Left ventricle myocardium inferior (tissue), 1 donor: Measurements from ENCODE around the gene GPC6. TPM values are rescaled to one million over a fixed set of nuclear protein-coding genes. Genes with fewer than 3 reads are reported as not detected.

Experiments
- DNase-seq: peaks from one replicate; pipeline ENCODE4 v3.0.0-alpha.2; 2020
- H3K27ac ChIP-seq: fragments of 200-600 bp; replicated peaks from 2 replicates; pipeline ENCODE4 v1.8.0; 2021
- H3K27me3 ChIP-seq: fragments of 200-600 bp; 2 replicates; pipeline ENCODE4 v1.8.0; 2021; ENCODE audit warnings: low read depth
- H3K36me3 ChIP-seq: fragments of 200-600 bp; 2 replicates; pipeline ENCODE4 v1.8.0; 2021
- H3K4me1 ChIP-seq: fragments of 200-600 bp; 2 replicates; pipeline ENCODE4 v1.8.0; 2021
- H3K4me3 ChIP-seq: fragments of 200-600 bp; 2 replicates; pipeline ENCODE4 v1.8.0; 2021; ENCODE audit warnings: mild to moderate bottlenecking, moderate library complexity
- H3K9me3 ChIP-seq: fragments of 200-600 bp; replicated peaks from 2 replicates; pipeline ENCODE4 v1.8.0; 2021
- intact Hi-C: fragments of 100-400 bp; cut with micrococcal nuclease; formaldehyde crosslinking; loops from one replicate; pipeline ENCODE4 v1.11.0; 2022
- total RNA-seq: library from RNA; stranded (reverse); fragmentation: NEBNext Ultra II Directional; extraction: Animal tissue kit (Norgen Biotek cat#: 25700); gene quantifications from one replicate; pipeline ENCODE4 v1.2.1, GENCODE V29; 2021
- TF ChIP-seq, protein P1 (sequence below): fragments of 200-600 bp; IDR thresholded peaks from 2 replicates; pipeline ENCODE4 v1.8.0; 2021; ENCODE audit warnings: antibody characterized with exemption, mild to moderate bottlenecking, borderline replicate concordance
- donor health status: DM: no; HTN: yes; CAD: no; lungs with severe emphysema.

The GPC6 gene
- total RNA-seq, 1 donor from 2014 or later: 1.8 TPM

DNA sequence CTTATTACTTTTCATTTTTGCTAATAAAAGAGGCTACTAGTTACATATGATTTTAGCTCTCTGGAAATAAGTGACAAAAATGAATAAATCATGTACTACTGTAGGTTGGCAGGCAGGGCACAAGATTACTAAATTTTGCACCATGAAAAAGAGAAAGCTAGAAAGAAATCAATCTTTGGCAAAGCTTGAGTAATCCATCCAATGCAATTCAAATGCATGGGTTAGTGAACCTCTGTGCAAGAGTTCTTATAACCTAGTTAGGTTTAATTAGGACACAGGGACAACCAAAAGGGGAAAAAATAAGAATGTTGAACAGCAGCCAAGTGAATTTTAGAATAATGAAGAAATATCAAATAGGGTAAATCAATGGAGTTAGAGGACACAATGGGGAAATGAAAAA is 947.4 kb downstream of the GPC6 start:
- H3K4me3 ChIP-seq: no peak overlapping the region
- no peak for DNase-seq
- TF ChIP-seq, protein P1, sequence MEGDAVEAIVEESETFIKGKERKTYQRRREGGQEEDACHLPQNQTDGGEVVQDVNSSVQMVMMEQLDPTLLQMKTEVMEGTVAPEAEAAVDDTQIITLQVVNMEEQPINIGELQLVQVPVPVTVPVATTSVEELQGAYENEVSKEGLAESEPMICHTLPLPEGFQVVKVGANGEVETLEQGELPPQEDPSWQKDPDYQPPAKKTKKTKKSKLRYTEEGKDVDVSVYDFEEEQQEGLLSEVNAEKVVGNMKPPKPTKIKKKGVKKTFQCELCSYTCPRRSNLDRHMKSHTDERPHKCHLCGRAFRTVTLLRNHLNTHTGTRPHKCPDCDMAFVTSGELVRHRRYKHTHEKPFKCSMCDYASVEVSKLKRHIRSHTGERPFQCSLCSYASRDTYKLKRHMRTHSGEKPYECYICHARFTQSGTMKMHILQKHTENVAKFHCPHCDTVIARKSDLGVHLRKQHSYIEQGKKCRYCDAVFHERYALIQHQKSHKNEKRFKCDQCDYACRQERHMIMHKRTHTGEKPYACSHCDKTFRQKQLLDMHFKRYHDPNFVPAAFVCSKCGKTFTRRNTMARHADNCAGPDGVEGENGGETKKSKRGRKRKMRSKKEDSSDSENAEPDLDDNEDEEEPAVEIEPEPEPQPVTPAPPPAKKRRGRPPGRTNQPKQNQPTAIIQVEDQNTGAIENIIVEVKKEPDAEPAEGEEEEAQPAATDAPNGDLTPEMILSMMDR: no peak
- H3K4me1 ChIP-seq: peaks cover 5% of the 10 kb centered on the region
- intact Hi-C loops: no loop called here
- no peaks in the 10 kb centered on the region for H3K27me3 ChIP-seq
- no peaks in the 10 kb centered on the region for H3K9me3 ChIP-seq
- H3K27ac ChIP-seq: no peak overlapping the region
- no peaks in the 10 kb centered on the region for H3K36me3 ChIP-seq

DNA sequence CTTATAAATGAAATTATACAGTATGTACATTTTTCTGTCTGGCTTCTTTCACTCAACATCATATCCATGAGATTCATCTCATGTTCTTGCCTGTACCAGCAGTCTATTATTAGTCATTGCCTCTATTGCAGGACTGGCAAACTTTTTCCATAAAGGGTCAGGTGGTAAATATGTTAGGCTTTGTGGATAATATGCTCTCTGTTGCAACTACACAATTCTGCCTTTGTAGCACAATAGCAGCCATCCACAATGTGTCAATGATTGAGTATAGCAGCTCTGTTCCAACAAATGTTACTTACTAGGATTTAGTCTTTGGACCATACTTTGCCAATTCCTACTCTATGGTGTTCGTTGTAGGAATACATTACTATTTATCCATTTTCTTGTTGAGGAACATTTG is 948.5 kb downstream of the GPC6 start:
- H3K4me3 ChIP-seq: no peak overlapping the region
- DNase-seq: no peak
- peaks cover 2% of the 10 kb centered on the region for H3K4me1 ChIP-seq
- intact Hi-C loops: no loop called here
- H3K9me3 ChIP-seq: no peaks in the 10 kb centered on the region
- no peak overlapping the region for H3K27ac ChIP-seq
- no peaks in the 10 kb centered on the region for H3K36me3 ChIP-seq
- H3K27me3 ChIP-seq: no peaks in the 10 kb centered on the region
- TF ChIP-seq, protein P1: no peak

DNA sequence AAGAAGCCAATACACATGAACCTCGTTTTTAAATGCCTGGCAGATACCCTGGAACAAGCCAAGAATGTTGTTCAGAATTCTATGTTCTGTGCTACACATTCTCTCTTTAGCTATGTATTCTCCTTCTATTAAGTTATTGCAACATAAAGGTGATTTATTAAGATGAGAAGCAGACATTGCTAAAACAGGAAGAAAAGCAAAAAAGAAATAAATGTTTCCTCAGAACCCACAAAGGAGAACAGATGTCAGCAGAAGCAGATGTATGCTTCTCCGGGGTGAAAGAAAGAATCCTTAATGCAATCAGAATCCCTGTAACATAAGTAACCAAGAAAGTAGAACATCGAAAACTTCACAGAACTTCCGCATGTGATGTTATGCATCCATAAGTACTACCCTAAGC is 950.0 kb downstream of the GPC6 start:
- Histone ChIP-seq H3K36me3 (no peaks in the 10 kb centered on the region), H3K27ac (no peak overlapping the region), H3K4me3 (no peak overlapping the region), H3K27me3 (no peaks in the 10 kb centered on the region), H3K4me1 (no peaks in the 10 kb centered on the region), H3K9me3 (no peaks in the 10 kb centered on the region)
- TF ChIP-seq, protein P1: no peak
- no peak for DNase-seq
- intact Hi-C loops: no loop called here

DNA sequence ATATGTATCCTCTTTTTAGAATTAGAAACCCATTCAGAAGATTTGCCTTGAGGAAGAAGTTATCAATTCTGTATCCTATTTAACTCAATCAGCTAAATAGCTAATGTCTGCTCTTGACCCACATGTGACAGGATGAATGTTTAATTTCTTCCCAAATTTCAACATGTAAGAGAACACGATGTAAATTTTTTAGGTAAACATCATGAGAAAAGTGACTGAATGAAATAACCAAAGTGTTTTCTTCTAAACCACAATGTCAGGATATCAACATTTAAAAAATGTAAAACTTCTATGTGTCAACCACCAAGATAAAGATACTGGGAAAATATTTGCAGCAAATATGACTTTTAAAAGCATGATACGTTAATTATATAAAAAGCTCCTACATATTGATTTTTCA is 950.4 kb downstream of the GPC6 start:
- Histone ChIP-seq H3K4me1 (no peaks in the 10 kb centered on the region), H3K36me3 (no peaks in the 10 kb centered on the region), H3K27ac (no peak overlapping the region), H3K27me3 (no peaks in the 10 kb centered on the region), H3K9me3 (no peaks in the 10 kb centered on the region), H3K4me3 (no peak overlapping the region)
- TF ChIP-seq, protein P1: no peak
- intact Hi-C loops: no loop called here
- no peak for DNase-seq

DNA sequence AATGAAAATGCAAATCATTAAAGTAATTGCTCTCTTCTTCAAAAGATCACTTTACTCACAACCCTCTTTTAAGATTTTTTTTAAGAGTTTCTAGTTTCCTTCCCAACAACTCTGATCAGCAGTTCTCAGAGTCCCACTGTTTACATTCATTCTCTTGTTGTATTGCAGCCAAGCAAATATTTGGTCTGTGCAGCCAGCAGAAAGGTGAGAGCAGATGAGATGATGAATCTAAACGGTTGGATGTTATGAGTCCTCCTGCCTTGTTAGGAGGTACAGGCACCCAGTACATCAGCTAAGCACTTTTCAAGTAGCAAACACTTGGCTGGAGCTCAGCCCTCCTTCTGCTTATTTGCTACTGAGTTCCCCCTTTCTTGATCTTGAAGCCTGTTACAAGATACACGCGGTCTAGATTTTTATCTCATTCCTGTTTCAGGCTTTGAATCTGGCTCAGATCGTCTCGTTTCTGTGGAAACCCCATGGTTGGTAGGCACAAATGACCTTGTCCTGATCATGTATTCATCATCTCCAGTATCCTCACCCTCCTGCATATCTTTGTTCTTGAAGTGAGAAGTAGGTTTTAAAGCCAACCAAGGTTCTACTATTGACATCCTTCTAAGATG is 952.1 kb downstream of the GPC6 start:
- H3K27ac ChIP-seq: no peak overlapping the region
- no peaks in the 10 kb centered on the region for H3K27me3 ChIP-seq
- H3K4me1 ChIP-seq: no peaks in the 10 kb centered on the region
- no peaks in the 10 kb centered on the region for H3K36me3 ChIP-seq
- no peaks in the 10 kb centered on the region for H3K9me3 ChIP-seq
- no peak for DNase-seq
- H3K4me3 ChIP-seq: no peak overlapping the region
- TF ChIP-seq, protein P1: no peak
- intact Hi-C loops: no loop called here
